Mucosa of stomach (tissue), 1 donor: ENCODE measurements around the gene GGCX.

ENCODE experiments used
- H3K27me3 ChIP-seq: one replicate; pipeline ENCODE4 v1.7.0; 2013; ENCODE audit warnings: mild to moderate bottlenecking, low read length; ENCODE audit not compliant: control insufficient read depth, insufficient read depth
- H3K36me3 ChIP-seq: one replicate; pipeline ENCODE4 v1.7.0; 2013; ENCODE audit warnings: low read length; ENCODE audit not compliant: control insufficient read depth, insufficient read depth
- H3K4me1 ChIP-seq: one replicate; pipeline ENCODE4 v1.7.0; 2013; ENCODE audit warnings: mild to moderate bottlenecking, low read length; ENCODE audit not compliant: control insufficient read depth, insufficient read depth
- H3K4me3 ChIP-seq: one replicate; pipeline ENCODE4 v1.7.0; 2013; ENCODE audit warnings: low read length
- H3K9ac ChIP-seq: one replicate; pipeline ENCODE4 v1.7.0; 2013; ENCODE audit warnings: mild to moderate bottlenecking, low read length, moderate library complexity
- H3K9me3 ChIP-seq: one replicate; pipeline ENCODE4 v1.7.0; 2013; ENCODE audit warnings: mild to moderate bottlenecking, low read length, moderate library complexity; ENCODE audit not compliant: control insufficient read depth
- donor health status: Pancreatic carcinoma.

Gene GGCX

GRCh38 chr2:85589982-85590791 is 28.9 kb upstream of the GGCX start:
- Histone ChIP-seq H3K9me3 (no peaks in the 10 kb centered on the region), H3K36me3 (no peaks in the 10 kb centered on the region), H3K4me3 (no peak overlapping the region), H3K4me1 (peaks cover 58% of the 10 kb centered on the region), H3K9ac (no peak overlapping the region), H3K27me3 (no peaks in the 10 kb centered on the region)

GRCh38 chr2:85589181-85589580 is 27.9 kb upstream of the GGCX start:
- Histone ChIP-seq H3K9ac (no peak overlapping the region), H3K36me3 (no peaks in the 10 kb centered on the region), H3K9me3 (no peaks in the 10 kb centered on the region), H3K4me3 (no peak overlapping the region), H3K27me3 (no peaks in the 10 kb centered on the region), H3K4me1 (peaks cover 57% of the 10 kb centered on the region)

GRCh38 chr2:85588645-85589044 is 27.4 kb upstream of the GGCX start:
- Histone ChIP-seq H3K9me3 (no peaks in the 10 kb centered on the region), H3K27me3 (no peaks in the 10 kb centered on the region), H3K9ac (no peak overlapping the region), H3K36me3 (no peaks in the 10 kb centered on the region), H3K4me3 (no peak overlapping the region), H3K4me1 (peaks cover 60% of the 10 kb centered on the region)

- no peak overlapping the region for H3K4me3 ChIP-seq
- no peaks in the 10 kb centered on the region for H3K36me3 ChIP-seq
- H3K27me3 ChIP-seq = no peaks in the 10 kb centered on the region
- no peak overlapping the region for H3K9ac ChIP-seq
- no peaks in the 10 kb centered on the region for H3K9me3 ChIP-seq
- H3K4me1 ChIP-seq = peaks cover 61% of the 10 kb centered on the region
These were observed 26.9 kb upstream of the GGCX start for GRCh38 chr2:85588236-85588635.

GRCh38 chr2:85585781-85586105 is 24.4 kb upstream of the GGCX start:
- H3K4me3 ChIP-seq = no peak overlapping the region
- H3K27me3 ChIP-seq = no peaks in the 10 kb centered on the region
- H3K4me1 ChIP-seq = peaks cover 46% of the 10 kb centered on the region
- H3K36me3 ChIP-seq = no peaks in the 10 kb centered on the region
- H3K9ac ChIP-seq = no peak overlapping the region
- H3K9me3 ChIP-seq = no peaks in the 10 kb centered on the region

GRCh38 chr2:85584857-85585780 is 23.8 kb upstream of the GGCX start:
- H3K4me3 ChIP-seq = peak overlapping the region; percentile 32
- no peaks in the 10 kb centered on the region for H3K36me3 ChIP-seq
- H3K4me1 ChIP-seq = peaks cover 43% of the 10 kb centered on the region
- no peaks in the 10 kb centered on the region for H3K9me3 ChIP-seq
- H3K9ac ChIP-seq = peak overlapping the region; percentile 32
- no peaks in the 10 kb centered on the region for H3K27me3 ChIP-seq

- H3K9me3 ChIP-seq = no peaks in the 10 kb centered on the region
- H3K36me3 ChIP-seq = no peaks in the 10 kb centered on the region
- peak within 1 kb of the TSS; percentile 32 for H3K4me3 ChIP-seq
- peaks cover 44% of the 10 kb centered on the region for H3K4me1 ChIP-seq
- H3K27me3 ChIP-seq = no peaks in the 10 kb centered on the region
- peak within 1 kb of the TSS; percentile 32 for H3K9ac ChIP-seq
These were observed 23.1 kb upstream of the GGCX start, which contains the start of gene VAMP5 for GRCh38 chr2:85584354-85584856. Gene VAMP5 (plus strand): TSS chr2:85584431. CDS start chr2:85584491, 60 bp downstream.

GRCh38 chr2:85583667-85584353 is 22.5 kb upstream of the GGCX start:
- H3K27me3 ChIP-seq = no peaks in the 10 kb centered on the region
- H3K4me1 ChIP-seq = peaks cover 50% of the 10 kb centered on the region
- no peaks in the 10 kb centered on the region for H3K36me3 ChIP-seq
- H3K9ac ChIP-seq = peak overlapping the region; percentile 32
- no peaks in the 10 kb centered on the region for H3K9me3 ChIP-seq
- no peak overlapping the region for H3K4me3 ChIP-seq

- peaks cover 54% of the 10 kb centered on the region for H3K4me1 ChIP-seq
- H3K9me3 ChIP-seq = no peaks in the 10 kb centered on the region
- no peak overlapping the region for H3K4me3 ChIP-seq
- no peaks in the 10 kb centered on the region for H3K36me3 ChIP-seq
- H3K9ac ChIP-seq = no peak overlapping the region
- no peaks in the 10 kb centered on the region for H3K27me3 ChIP-seq
These were observed 21.2 kb upstream of the GGCX start for GRCh38 chr2:85582492-85582891.

GRCh38 chr2:85580206-85580605 is 18.9 kb upstream of the GGCX start:
- Histone ChIP-seq H3K9me3 (no peaks in the 10 kb centered on the region), H3K36me3 (no peaks in the 10 kb centered on the region), H3K27me3 (no peaks in the 10 kb centered on the region), H3K4me3 (no peak overlapping the region), H3K9ac (no peak overlapping the region), H3K4me1 (peaks cover 48% of the 10 kb centered on the region)

GRCh38 chr2:85579266-85579935 is 18.1 kb upstream of the GGCX start:
- H3K4me3 ChIP-seq = peak overlapping the region; percentile 85
- H3K36me3 ChIP-seq = no peaks in the 10 kb centered on the region
- H3K27me3 ChIP-seq = no peaks in the 10 kb centered on the region
- peaks cover 40% of the 10 kb centered on the region for H3K4me1 ChIP-seq
- no peaks in the 10 kb centered on the region for H3K9me3 ChIP-seq
- H3K9ac ChIP-seq = peak overlapping the region; percentile 99
